ENCODE data around the gene NSUN4.
"Not testable (repeated sequence)": the region's sequence is repeated elsewhere in the genome, so short reads cannot be mapped to it uniquely, and the experiment has no call there.

NSUN4 gene

GRCh38 chr1:46344481-46344880 lies 3.9 kb downstream of the NSUN4 start:
- no peak overlapping the region for H3K27ac ChIP-seq
- no peak for TF ChIP-seq ZFX (IDR thresholded peaks at IDR 0.05; ENCODE audit: borderline replicate concordance)
- TF ChIP-seq, protein P1, sequence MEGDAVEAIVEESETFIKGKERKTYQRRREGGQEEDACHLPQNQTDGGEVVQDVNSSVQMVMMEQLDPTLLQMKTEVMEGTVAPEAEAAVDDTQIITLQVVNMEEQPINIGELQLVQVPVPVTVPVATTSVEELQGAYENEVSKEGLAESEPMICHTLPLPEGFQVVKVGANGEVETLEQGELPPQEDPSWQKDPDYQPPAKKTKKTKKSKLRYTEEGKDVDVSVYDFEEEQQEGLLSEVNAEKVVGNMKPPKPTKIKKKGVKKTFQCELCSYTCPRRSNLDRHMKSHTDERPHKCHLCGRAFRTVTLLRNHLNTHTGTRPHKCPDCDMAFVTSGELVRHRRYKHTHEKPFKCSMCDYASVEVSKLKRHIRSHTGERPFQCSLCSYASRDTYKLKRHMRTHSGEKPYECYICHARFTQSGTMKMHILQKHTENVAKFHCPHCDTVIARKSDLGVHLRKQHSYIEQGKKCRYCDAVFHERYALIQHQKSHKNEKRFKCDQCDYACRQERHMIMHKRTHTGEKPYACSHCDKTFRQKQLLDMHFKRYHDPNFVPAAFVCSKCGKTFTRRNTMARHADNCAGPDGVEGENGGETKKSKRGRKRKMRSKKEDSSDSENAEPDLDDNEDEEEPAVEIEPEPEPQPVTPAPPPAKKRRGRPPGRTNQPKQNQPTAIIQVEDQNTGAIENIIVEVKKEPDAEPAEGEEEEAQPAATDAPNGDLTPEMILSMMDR (IDR thresholded peaks at IDR 0.05): no peak

DNA sequence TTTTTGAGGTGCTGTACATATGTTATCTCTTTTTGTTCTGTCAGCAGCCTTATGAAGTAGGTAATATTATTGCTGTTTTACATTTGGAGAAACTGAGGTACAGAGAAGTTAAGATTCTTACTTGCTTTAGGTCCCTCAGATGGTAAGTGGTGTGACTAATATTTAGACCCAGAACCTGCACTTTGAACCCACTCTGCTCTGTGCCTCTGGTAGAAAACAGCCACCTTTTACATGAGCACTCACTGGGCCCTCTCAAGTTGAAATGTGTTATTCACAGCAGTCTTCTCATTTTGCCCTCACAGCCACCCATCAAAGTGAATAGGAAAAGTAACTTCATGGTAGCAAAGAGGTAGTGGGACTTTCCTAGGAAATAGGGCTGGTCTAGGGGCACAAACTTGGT lies 4.7 kb downstream of the NSUN4 start:
- no peak for TF ChIP-seq ZFX (IDR thresholded peaks at IDR 0.05; ENCODE audit: borderline replicate concordance)
- TF ChIP-seq, protein P1 (IDR thresholded peaks at IDR 0.05): no peak
- H3K27ac ChIP-seq: no peak overlapping the region

- TF ChIP-seq, protein P1 (IDR thresholded peaks at IDR 0.05): no peak
- no peak for TF ChIP-seq ZFX (IDR thresholded peaks at IDR 0.05; ENCODE audit: borderline replicate concordance)
- H3K27ac ChIP-seq: no peak overlapping the region
Measured at GRCh38 chr1:46352363-46352762, 11.8 kb downstream of the NSUN4 start.

DNA sequence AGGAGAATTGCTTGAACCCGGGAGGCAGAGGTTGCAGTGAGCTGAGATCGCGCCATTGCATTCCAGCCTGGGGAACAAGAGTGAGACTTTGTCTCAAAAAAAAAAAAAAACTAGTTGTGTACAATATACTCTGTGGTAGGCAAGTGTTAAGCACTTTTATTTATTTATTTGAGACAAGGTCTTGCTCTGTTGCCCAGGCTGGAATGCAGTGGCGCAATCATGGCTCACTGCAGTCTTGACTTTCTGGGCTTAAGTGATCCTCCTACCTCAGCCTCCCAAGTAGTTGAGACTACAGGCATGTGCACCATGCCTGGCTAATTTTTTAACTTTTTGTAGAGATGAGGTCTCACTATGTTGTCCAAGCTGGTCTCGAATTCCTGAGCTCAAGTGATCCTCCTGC lies 15.3 kb downstream of the NSUN4 start:
- H3K27ac ChIP-seq: not testable (repeated sequence)

- TF ChIP-seq, protein P1 (IDR thresholded peaks at IDR 0.05): no peak
- no peak overlapping the region for H3K27ac ChIP-seq
Measured at GRCh38 chr1:46362158-46362557, 21.6 kb downstream of the NSUN4 start.

GRCh38 chr1:46363121-46363520 lies 22.5 kb downstream of the NSUN4 start:
- no peak for TF ChIP-seq ZFX (IDR thresholded peaks at IDR 0.05; ENCODE audit: borderline replicate concordance)
- TF ChIP-seq, protein P1 (IDR thresholded peaks at IDR 0.05): no peak
- H3K27ac ChIP-seq: no peak overlapping the region

- TF ChIP-seq, protein P1 (IDR thresholded peaks at IDR 0.05): no peak
- TF ChIP-seq ZFX (IDR thresholded peaks at IDR 0.05; ENCODE audit: borderline replicate concordance): no peak
- peak overlapping the region; percentile 35 for H3K27ac ChIP-seq
Measured at GRCh38 chr1:46364612-46365011, 24.0 kb downstream of the NSUN4 start.

- H3K27ac ChIP-seq: not testable (repeated sequence)
Measured at GRCh38 chr1:46365796-46366195, 25.2 kb downstream of the NSUN4 start.

GRCh38 chr1:46367072-46367471 lies 26.5 kb downstream of the NSUN4 start:
- TF ChIP-seq, protein P1 (IDR thresholded peaks at IDR 0.05): no peak
- TF ChIP-seq ZFX (IDR thresholded peaks at IDR 0.05; ENCODE audit: borderline replicate concordance): no peak
- H3K27ac ChIP-seq: no peak overlapping the region

- H3K27ac ChIP-seq: not testable (repeated sequence)
Measured at GRCh38 chr1:46367701-46368100, 27.1 kb downstream of the NSUN4 start.
